ENCODE data around the gene FFAR1. TPM values are rescaled to one million over a fixed set of nuclear protein-coding genes. Genes with fewer than 3 reads are reported as not detected.

Gene FFAR1
- polyA plus RNA-seq, 1 donor from 2014 or later, result not detected

- H3K36me3 ChIP-seq (ENCODE audit: insufficient read depth, low read length), result no peaks in the 10 kb centered on the region
- no peak overlapping the region for H3K27ac ChIP-seq (ENCODE audit: low read length)
- no peaks in the 10 kb centered on the region for H3K9me2 ChIP-seq (ENCODE audit: insufficient read depth, low read length)
- H3K4me2 ChIP-seq (ENCODE audit: low read length), result no peak overlapping the region
- H4K20me1 ChIP-seq (ENCODE audit: insufficient read depth), result no peaks in the 10 kb centered on the region
- no peaks in the 10 kb centered on the region for H3K9me3 ChIP-seq (ENCODE audit: low read length)
- no peak for TF ChIP-seq RAD21 (conservative IDR thresholded peaks at IDR 0.05)
- no peak for TF ChIP-seq TAF1 (IDR thresholded peaks at IDR 0.05; ENCODE audit: low read depth)
- no peak for TF ChIP-seq SMC3 (conservative IDR thresholded peaks at IDR 0.05; ENCODE audit: poor library complexity)
- TF ChIP-seq REST (IDR thresholded peaks at IDR 0.05; ENCODE audit: borderline replicate concordance), result no peak
- TF ChIP-seq POLR2AphosphoS5 (IDR thresholded peaks at IDR 0.05), result no peak
- TF ChIP-seq EP300 (conservative IDR thresholded peaks at IDR 0.05; ENCODE audit: poor library complexity, severe bottlenecking), result no peak
- TF ChIP-seq MXI1 (conservative IDR thresholded peaks at IDR 0.05; ENCODE audit: poor library complexity, severe bottlenecking), result no peak
- no peak for TF ChIP-seq CTCF (IDR thresholded peaks at IDR 0.05; ENCODE audit: poor library complexity, severe bottlenecking)
- TF ChIP-seq EZH2 (IDR thresholded peaks at IDR 0.05; ENCODE audit: borderline replicate concordance, insufficient read depth, low read length, poor library complexity, severe bottlenecking), result no peak
- no peaks in the 10 kb centered on the region for H3K27me3 ChIP-seq (ENCODE audit: insufficient read depth, low read depth, low read length)
- H3K4me3 ChIP-seq (ENCODE audit: low read length), result no peak overlapping the region
- H3F3A ChIP-seq (ENCODE audit: insufficient read depth, low read length, poor library complexity, severe bottlenecking), result no peaks in the 10 kb centered on the region
- no peak overlapping the region for H2AFZ ChIP-seq (ENCODE audit: low read depth, low read length)
- no peaks in the 10 kb centered on the region for H3K79me2 ChIP-seq (replicated peaks; ENCODE audit: insufficient read depth, low read length)
- no peak overlapping the region for H3K9ac ChIP-seq (ENCODE audit: low read length)
Measured at GRCh38 chr19:35368378-35368777, 20.7 kb downstream of the FFAR1 start.

GRCh38 chr19:35369522-35369921 is 21.8 kb downstream of the FFAR1 start:
- no peak overlapping the region for H3K4me3 ChIP-seq (ENCODE audit: low read length)
- H3K9me2 ChIP-seq (ENCODE audit: insufficient read depth, low read length), result no peaks in the 10 kb centered on the region
- no peaks in the 10 kb centered on the region for H4K20me1 ChIP-seq (ENCODE audit: insufficient read depth)
- no peak overlapping the region for H2AFZ ChIP-seq (ENCODE audit: low read depth, low read length)
- no peak overlapping the region for H3K9ac ChIP-seq (ENCODE audit: low read length)
- no peaks in the 10 kb centered on the region for H3K27me3 ChIP-seq (ENCODE audit: insufficient read depth, low read depth, low read length)
- no peaks in the 10 kb centered on the region for H3F3A ChIP-seq (ENCODE audit: insufficient read depth, low read length, poor library complexity, severe bottlenecking)
- no peaks in the 10 kb centered on the region for H3K36me3 ChIP-seq (ENCODE audit: insufficient read depth, low read length)
- no peaks in the 10 kb centered on the region for H3K79me2 ChIP-seq (replicated peaks; ENCODE audit: insufficient read depth, low read length)
- no peak overlapping the region for H3K27ac ChIP-seq (ENCODE audit: low read length)
- H3K4me2 ChIP-seq (ENCODE audit: low read length), result no peak overlapping the region
- TF ChIP-seq TAF1 (IDR thresholded peaks at IDR 0.05; ENCODE audit: low read depth) (no peak), RAD21 (conservative IDR thresholded peaks at IDR 0.05) (no peak)
- H3K9me3 ChIP-seq (ENCODE audit: low read length), result no peaks in the 10 kb centered on the region

GRCh38 chr19:35370722-35371121 is 23.0 kb downstream of the FFAR1 start, which contains the start of gene GPR42:
Gene GPR42, plus strand, starts transcription at chr19:35371068. Its CDS starts 292 bp downstream, at chr19:35371360.
- H3K79me2 ChIP-seq (replicated peaks; ENCODE audit: insufficient read depth, low read length), result no peaks in the 10 kb centered on the region
- H3K27ac ChIP-seq (ENCODE audit: low read length), result no peak within 1 kb of the TSS
- no peaks in the 10 kb centered on the region for H3K9me2 ChIP-seq (ENCODE audit: insufficient read depth, low read length)
- H3K36me3 ChIP-seq (ENCODE audit: insufficient read depth, low read length), result no peaks in the 10 kb centered on the region
- H2AFZ ChIP-seq (ENCODE audit: low read depth, low read length), result no peak within 1 kb of the TSS
- H3K4me2 ChIP-seq (ENCODE audit: low read length), result no peak within 1 kb of the TSS
- H3K27me3 ChIP-seq (ENCODE audit: insufficient read depth, low read depth, low read length), result no peaks in the 10 kb centered on the region
- H3K9ac ChIP-seq (ENCODE audit: low read length), result no peak within 1 kb of the TSS
- H3K4me3 ChIP-seq (ENCODE audit: low read length), result no peak within 1 kb of the TSS
- no peak for TF ChIP-seq TAF1 (IDR thresholded peaks at IDR 0.05; ENCODE audit: low read depth)
- TF ChIP-seq CTCF (IDR thresholded peaks at IDR 0.05; ENCODE audit: poor library complexity, severe bottlenecking), result no peak
- no peaks in the 10 kb centered on the region for H4K20me1 ChIP-seq (ENCODE audit: insufficient read depth)
- H3F3A ChIP-seq (ENCODE audit: insufficient read depth, low read length, poor library complexity, severe bottlenecking), result no peaks in the 10 kb centered on the region
- no peaks in the 10 kb centered on the region for H3K9me3 ChIP-seq (ENCODE audit: low read length)

All from neural cell (in vitro differentiated cells).